Left ventricle myocardium inferior (tissue), 1 donor: ENCODE measurements around the gene IL15RA. TPM values are rescaled to one million over a fixed set of nuclear protein-coding genes. Genes with fewer than 3 reads are reported as not detected.
"Not testable (repeated sequence)": the region's sequence is repeated elsewhere in the genome, so short reads cannot be mapped to it uniquely, and the experiment has no call there.

Experiments used
- DNase-seq: peaks from one replicate; pipeline ENCODE4 v3.0.0-alpha.2; 2020
- H3K27ac ChIP-seq: fragments of 200-600 bp; replicated peaks from 2 replicates; pipeline ENCODE4 v1.8.0; 2021
- H3K27me3 ChIP-seq: fragments of 200-600 bp; 2 replicates; pipeline ENCODE4 v1.8.0; 2021; ENCODE audit warnings: low read depth
- H3K36me3 ChIP-seq: fragments of 200-600 bp; 2 replicates; pipeline ENCODE4 v1.8.0; 2021
- H3K4me1 ChIP-seq: fragments of 200-600 bp; 2 replicates; pipeline ENCODE4 v1.8.0; 2021
- H3K4me3 ChIP-seq: fragments of 200-600 bp; 2 replicates; pipeline ENCODE4 v1.8.0; 2021; ENCODE audit warnings: mild to moderate bottlenecking, moderate library complexity
- H3K9me3 ChIP-seq: fragments of 200-600 bp; replicated peaks from 2 replicates; pipeline ENCODE4 v1.8.0; 2021
- intact Hi-C: fragments of 100-400 bp; cut with micrococcal nuclease; formaldehyde crosslinking; loops from one replicate; pipeline ENCODE4 v1.11.0; 2022
- total RNA-seq: library from RNA; stranded (reverse); fragmentation: NEBNext Ultra II Directional; extraction: Animal tissue kit (Norgen Biotek cat#: 25700); gene quantifications from one replicate; pipeline ENCODE4 v1.2.1, GENCODE V29; 2021
- TF ChIP-seq, protein P1 (sequence below): fragments of 200-600 bp; IDR thresholded peaks from 2 replicates; pipeline ENCODE4 v1.8.0; 2021; ENCODE audit warnings: antibody characterized with exemption, mild to moderate bottlenecking, borderline replicate concordance
- donor health status: DM: no; HTN: yes; CAD: no; lungs with severe emphysema.

The IL15RA gene
- total RNA-seq, 1 donor from 2014 or later = 6.0 TPM

DNA sequence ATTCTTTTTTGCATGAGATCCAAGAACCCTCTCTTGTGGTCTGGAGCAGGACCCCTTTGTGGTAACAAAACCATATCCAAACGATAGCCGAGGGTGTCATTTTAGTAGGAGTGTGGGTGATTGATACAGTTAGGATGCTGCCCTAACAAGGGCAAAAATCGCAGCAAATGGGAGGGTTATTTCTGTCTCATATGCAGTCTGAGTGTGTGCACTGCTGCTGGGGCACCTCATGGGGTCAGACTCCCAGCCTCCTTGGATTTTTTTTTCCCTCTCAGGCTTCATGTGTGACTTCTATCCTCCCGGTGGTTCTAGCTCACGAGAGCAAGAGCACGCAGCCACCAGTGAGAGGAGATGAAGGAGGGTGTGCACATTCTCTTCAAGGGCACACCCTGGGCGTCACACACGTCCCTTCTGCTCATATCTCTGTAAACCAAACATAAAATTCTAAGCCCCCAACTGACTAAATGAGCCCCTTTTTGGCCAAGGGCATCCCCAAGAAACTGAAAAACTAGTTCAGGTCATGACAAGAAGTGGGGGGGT lies 28.6 kb upstream of the IL15RA start:
- Histone ChIP-seq H3K27ac (no peak overlapping the region), H3K36me3 (no peaks in the 10 kb centered on the region), H3K27me3 (peaks cover 4% of the 10 kb centered on the region), H3K4me3 (no peak overlapping the region), H3K4me1 (no peaks in the 10 kb centered on the region), H3K9me3 (peaks cover 12% of the 10 kb centered on the region)
- TF ChIP-seq, protein P1, sequence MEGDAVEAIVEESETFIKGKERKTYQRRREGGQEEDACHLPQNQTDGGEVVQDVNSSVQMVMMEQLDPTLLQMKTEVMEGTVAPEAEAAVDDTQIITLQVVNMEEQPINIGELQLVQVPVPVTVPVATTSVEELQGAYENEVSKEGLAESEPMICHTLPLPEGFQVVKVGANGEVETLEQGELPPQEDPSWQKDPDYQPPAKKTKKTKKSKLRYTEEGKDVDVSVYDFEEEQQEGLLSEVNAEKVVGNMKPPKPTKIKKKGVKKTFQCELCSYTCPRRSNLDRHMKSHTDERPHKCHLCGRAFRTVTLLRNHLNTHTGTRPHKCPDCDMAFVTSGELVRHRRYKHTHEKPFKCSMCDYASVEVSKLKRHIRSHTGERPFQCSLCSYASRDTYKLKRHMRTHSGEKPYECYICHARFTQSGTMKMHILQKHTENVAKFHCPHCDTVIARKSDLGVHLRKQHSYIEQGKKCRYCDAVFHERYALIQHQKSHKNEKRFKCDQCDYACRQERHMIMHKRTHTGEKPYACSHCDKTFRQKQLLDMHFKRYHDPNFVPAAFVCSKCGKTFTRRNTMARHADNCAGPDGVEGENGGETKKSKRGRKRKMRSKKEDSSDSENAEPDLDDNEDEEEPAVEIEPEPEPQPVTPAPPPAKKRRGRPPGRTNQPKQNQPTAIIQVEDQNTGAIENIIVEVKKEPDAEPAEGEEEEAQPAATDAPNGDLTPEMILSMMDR = no peak
- intact Hi-C loops = no loop called here
- DNase-seq = no peak

DNA sequence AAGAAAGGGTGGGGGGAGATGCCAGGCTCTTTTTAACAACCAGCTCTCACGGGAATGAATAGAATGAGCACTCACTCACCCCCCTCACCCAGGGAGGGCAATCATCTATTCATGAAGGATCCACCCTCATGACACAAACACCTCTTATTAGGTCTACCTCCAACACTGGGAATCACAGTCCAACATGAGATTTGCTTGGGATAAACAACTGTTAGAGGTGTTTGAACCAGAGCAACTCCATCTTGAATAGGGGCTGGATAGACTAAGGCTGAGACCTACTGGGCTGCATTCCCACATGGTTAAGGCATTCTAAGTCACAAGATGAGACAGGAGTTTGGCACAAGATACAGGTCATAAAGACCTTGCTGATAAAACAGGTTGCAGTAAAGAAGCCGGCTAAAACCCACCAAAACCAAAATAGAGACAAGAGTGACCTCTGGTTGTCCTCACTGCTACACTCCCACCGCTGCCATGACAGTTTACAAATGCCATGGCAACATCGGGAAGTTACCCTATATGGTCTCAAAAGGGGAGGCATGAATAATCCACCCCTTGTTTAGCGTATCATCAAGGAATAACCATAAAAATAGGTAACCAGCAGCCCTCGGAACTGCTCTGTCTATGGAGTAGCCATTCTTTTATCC lies 27.9 kb upstream of the IL15RA start:
- H3K4me3 ChIP-seq, intact Hi-C loops, H3K36me3 ChIP-seq: not testable (repeated sequence)

DNA sequence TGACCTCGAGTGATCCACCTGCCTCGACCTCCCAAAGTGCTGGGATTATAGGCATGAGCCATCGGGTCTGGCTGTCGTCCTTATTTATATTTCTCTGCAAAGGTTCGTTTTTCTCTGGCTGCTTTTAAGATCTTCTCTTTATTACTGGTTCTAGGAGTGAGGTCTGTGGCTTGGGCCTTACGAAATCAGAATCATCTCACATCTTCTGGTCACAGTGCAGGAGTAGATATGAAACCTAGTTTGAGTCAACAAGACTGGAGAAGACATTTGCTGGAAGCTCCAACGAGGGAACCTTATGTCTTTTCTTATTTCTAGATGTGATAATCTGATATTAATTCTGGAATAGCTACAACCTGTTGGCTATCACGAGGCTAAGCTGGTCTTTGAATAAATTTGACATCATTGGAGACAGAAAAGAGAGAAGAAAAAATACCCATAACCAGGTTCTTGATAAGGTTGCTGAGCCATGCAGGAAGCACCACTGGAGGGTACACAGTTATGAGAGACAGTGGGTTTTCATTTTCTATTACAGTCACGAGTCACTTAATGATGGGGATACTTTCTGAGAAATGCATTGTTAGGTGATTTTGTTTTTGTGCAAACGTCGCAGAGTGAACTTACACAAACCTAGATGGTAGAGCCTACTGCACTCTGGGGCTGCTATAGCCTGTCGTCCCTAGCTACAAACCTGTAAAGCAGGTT lies 25.6 kb upstream of the IL15RA start:
- Histone ChIP-seq H3K9me3 (peaks cover 12% of the 10 kb centered on the region), H3K36me3 (no peaks in the 10 kb centered on the region), H3K4me3 (no peak overlapping the region), H3K27ac (no peak overlapping the region), H3K27me3 (peaks cover 26% of the 10 kb centered on the region), H3K4me1 (no peaks in the 10 kb centered on the region)
- no peak for DNase-seq
- intact Hi-C loops = no loop called here
- TF ChIP-seq, protein P1 = no peak

More for the DNA sequence above, 27.9 kb upstream of the IL15RA start:
- DNase-seq, H3K4me1 ChIP-seq, H3K27ac ChIP-seq, H3K27me3 ChIP-seq: not testable (repeated sequence)
- H3K9me3 ChIP-seq = peaks cover 12% of the 10 kb centered on the region

DNA sequence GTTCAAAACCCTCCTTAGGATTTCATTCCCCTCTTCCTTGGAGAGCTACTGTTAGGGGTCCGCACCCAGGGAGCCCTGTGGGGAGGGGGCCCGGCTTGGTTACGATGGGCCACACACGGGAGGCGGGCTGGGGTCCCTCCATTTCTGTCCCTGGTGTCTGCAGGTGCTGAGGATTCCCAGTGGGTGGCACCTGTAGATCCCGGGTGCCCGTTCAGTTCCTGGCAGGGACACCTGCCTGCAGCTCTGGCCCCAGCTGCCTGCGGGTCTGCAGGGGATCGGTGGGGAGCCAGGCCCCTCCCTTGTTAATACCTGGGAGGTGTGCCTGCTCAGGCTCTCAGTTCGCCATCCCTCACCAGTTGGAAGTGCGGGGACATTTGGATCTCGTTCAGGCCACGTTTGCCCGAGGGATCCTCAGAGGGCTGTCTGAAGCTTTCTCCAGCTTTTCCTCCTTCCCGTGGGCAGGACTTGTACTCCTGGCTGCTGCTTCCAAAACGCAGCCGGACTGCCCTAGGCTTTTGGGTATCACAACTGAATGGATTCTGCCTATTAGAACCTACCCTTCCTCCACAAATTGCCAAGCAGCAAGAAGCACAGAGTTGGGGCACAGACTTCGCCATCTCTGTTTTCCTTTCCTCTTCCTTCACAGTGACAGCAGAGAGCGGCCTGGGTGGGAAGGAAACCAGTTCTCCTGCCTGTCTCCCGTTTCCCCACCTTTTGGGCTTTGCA lies 22.3 kb upstream of the IL15RA start:
- peaks cover 26% of the 10 kb centered on the region for H3K27me3 ChIP-seq
- H3K4me3 ChIP-seq = no peak overlapping the region
- H3K9me3 ChIP-seq = peaks cover 1% of the 10 kb centered on the region
- no peak for DNase-seq
- TF ChIP-seq, protein P1 = no peak
- no peak overlapping the region for H3K27ac ChIP-seq
- no peaks in the 10 kb centered on the region for H3K4me1 ChIP-seq
- no peaks in the 10 kb centered on the region for H3K36me3 ChIP-seq
- intact Hi-C loops = no loop called here

DNA sequence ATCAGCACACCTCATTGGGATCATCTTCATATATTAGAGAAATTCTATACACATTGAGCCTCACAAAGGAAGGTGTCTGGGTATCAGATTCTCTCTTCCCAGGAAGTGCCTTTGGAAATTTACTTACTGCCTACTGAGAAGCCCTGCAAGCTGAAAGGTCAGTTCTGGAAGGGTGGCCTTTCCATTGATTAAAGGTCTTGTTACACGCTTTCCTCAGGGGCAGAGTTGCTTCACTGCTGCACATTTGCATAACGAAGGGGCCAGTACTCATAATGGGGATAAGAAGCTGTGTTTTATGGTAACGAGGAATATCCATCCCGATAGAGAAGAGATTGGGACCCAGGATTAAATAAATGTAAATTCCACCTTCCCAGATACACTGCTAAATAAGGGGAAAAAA lies 19.4 kb upstream of the IL15RA start:
- TF ChIP-seq, protein P1 = no peak
- H3K27ac ChIP-seq = no peak overlapping the region
- H3K4me3 ChIP-seq = no peak overlapping the region
- H3K4me1 ChIP-seq = no peaks in the 10 kb centered on the region
- H3K36me3 ChIP-seq = no peaks in the 10 kb centered on the region
- peaks cover 23% of the 10 kb centered on the region for H3K27me3 ChIP-seq
- DNase-seq = no peak
- H3K9me3 ChIP-seq = peaks cover 22% of the 10 kb centered on the region
- intact Hi-C loops = no loop called here

DNA sequence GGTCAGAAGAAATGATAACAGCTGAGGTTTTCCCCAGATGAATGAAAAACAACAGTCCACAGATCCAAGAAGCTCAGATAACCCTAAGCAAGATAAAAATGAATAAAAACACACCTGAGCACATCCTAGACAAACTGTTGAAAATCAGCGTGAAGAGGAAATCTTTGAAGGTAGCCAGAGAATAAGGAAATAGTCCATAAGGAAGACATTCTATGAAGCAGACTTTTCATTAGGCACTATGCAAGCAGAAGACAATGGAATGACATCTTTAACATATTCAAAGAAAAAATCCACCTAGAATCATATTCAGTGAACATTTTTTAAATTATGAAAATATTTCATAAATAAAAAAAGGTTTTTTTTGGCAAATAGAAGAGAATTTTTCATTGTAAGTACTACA lies 15.1 kb upstream of the IL15RA start:
- Histone ChIP-seq H3K27ac (no peak overlapping the region), H3K36me3 (no peaks in the 10 kb centered on the region), H3K9me3 (peaks cover 26% of the 10 kb centered on the region), H3K27me3 (no peaks in the 10 kb centered on the region), H3K4me1 (peaks cover 6% of the 10 kb centered on the region), H3K4me3 (no peak overlapping the region)
- no peak for DNase-seq
- TF ChIP-seq, protein P1 = no peak
- intact Hi-C loops = no loop called here
